ENCODE data around the gene PRKCB.

Gene PRKCB

DNA sequence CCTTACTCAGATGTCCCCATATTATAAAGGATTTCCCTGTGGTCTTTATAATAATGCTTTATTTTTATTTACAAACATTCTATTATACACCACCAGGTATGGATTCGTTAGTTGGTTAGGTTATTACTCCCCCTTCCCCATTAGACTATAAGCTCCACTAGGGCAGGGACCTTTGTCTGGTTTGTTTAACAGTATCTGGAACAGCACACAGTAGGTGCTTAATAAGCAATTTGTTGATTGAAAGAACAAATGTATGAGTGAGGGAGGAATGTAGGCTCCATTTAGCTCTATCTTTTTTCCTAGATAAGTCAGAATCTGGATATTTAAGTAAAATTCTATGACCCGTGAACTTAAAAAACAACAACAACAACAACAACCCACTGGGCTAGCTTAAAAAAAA is 2.3 kb upstream of the PRKCB start:
- TF ChIP-seq, protein P1, sequence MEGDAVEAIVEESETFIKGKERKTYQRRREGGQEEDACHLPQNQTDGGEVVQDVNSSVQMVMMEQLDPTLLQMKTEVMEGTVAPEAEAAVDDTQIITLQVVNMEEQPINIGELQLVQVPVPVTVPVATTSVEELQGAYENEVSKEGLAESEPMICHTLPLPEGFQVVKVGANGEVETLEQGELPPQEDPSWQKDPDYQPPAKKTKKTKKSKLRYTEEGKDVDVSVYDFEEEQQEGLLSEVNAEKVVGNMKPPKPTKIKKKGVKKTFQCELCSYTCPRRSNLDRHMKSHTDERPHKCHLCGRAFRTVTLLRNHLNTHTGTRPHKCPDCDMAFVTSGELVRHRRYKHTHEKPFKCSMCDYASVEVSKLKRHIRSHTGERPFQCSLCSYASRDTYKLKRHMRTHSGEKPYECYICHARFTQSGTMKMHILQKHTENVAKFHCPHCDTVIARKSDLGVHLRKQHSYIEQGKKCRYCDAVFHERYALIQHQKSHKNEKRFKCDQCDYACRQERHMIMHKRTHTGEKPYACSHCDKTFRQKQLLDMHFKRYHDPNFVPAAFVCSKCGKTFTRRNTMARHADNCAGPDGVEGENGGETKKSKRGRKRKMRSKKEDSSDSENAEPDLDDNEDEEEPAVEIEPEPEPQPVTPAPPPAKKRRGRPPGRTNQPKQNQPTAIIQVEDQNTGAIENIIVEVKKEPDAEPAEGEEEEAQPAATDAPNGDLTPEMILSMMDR (IDR thresholded peaks at IDR 0.05; ENCODE audit: control insufficient read depth, insufficient read depth, low read depth, low read length, missing control alignments), result no peak
- DNase-seq (ENCODE audit: low read depth), result no peak
- H3K4me3 ChIP-seq (ENCODE audit: control insufficient read depth, low read depth, low read length), result no peak overlapping the region

DNA sequence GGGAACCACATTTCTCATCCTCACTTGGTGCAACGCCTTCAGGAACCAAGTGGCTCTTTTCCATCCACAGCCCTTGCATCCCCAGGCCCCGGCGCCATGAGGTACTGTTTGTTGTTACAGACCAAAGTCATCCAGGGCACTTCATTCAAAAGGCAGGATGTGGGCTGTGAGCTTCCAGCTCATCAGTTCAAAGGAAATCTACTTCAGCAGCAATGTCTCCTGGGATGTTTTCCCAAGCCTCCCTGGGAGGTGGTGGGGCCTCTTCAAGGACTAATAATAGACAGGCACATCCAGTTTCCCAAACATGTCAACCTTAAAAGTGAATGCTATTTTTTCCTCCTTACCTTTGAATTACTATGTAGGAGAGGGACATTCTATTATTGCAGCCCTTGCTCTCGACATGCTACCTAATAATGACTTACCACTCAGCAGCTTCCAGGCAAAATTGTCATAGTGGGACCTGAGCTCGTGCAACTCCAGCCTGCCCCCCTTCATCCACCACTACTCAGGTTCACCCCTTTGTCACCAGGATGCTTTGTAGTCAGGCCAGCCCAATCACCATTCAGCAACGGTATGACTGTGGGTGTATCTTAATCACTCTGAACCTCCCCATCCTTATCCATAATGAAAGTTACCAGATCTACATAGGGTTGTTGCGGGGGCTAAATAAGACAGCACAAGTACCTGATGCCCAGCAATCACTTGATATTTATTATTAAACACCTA is 1.7 kb upstream of the PRKCB start:
- TF ChIP-seq, protein P1 (IDR thresholded peaks at IDR 0.05; ENCODE audit: control insufficient read depth, insufficient read depth, low read depth, low read length, missing control alignments), result no peak
- no peak overlapping the region for H3K4me3 ChIP-seq (ENCODE audit: control insufficient read depth, low read depth, low read length)
- DNase-seq (ENCODE audit: low read depth), result no peak

DNA sequence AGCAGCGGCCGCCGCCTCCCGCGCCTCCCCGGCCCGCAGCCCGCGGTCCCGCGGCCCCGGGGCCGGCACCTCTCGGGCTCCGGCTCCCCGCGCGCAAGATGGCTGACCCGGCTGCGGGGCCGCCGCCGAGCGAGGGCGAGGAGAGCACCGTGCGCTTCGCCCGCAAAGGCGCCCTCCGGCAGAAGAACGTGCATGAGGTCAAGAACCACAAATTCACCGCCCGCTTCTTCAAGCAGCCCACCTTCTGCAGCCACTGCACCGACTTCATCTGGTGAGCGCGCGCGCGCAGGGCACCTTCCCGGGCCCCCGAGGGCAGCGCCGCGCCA is 258 bp downstream of the PRKCB start:
- H3K4me3 ChIP-seq (ENCODE audit: control insufficient read depth, low read depth, low read length), result no peak overlapping the region
- no peak for DNase-seq (ENCODE audit: low read depth)
- TF ChIP-seq, protein P1 (IDR thresholded peaks at IDR 0.05; ENCODE audit: control insufficient read depth, insufficient read depth, low read depth, low read length, missing control alignments), result no peak

DNA sequence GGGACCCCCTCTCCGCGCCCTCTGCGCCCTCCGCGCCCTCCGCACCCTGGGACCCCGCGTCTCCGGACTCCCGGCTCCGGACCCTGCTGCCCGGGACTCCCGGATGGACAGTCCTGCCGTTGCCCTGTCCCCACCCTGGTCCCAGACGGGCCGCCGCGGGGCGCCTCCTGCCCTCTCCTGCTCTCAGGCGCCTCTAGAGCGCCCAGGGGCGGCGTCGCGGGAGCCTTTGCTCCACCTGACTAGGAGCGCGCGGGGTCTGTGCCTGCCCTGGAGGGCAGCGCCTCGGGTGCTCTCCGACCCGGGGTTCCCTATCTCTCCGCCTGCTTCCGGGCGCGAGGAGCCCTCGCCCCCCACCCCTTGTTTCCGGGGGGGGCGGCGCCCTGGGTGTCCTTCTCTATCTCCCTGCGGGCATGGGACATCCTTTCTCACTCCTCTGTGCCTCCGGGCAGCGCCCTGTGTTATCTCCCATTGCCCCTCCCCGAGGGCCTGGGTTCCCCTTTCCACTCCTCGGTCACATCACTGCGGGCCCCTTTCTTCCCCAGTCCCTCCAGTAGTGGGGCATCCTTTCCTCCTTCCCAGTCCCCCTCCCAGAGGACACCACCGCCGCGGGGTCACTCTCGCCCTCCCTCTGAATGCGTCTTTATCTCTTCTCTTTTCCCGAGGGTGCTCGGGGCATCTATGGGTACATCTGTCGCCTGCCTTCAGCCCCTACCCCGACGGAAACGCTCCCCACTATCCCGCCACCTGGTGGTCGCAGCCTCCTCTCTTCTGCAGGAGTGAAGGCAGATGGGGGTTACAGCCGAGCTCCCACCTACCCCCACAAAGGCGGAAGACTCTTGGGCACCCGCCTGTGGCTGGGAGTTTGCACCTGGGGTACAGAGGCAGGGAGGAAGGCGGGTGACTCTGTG is 875 bp downstream of the PRKCB start:
- TF ChIP-seq, protein P1 (IDR thresholded peaks at IDR 0.05; ENCODE audit: control insufficient read depth, insufficient read depth, low read depth, low read length, missing control alignments), result no peak
- H3K4me3 ChIP-seq (ENCODE audit: control insufficient read depth, low read depth, low read length), result no peak overlapping the region
- DNase-seq (ENCODE audit: low read depth), result no peak

DNA sequence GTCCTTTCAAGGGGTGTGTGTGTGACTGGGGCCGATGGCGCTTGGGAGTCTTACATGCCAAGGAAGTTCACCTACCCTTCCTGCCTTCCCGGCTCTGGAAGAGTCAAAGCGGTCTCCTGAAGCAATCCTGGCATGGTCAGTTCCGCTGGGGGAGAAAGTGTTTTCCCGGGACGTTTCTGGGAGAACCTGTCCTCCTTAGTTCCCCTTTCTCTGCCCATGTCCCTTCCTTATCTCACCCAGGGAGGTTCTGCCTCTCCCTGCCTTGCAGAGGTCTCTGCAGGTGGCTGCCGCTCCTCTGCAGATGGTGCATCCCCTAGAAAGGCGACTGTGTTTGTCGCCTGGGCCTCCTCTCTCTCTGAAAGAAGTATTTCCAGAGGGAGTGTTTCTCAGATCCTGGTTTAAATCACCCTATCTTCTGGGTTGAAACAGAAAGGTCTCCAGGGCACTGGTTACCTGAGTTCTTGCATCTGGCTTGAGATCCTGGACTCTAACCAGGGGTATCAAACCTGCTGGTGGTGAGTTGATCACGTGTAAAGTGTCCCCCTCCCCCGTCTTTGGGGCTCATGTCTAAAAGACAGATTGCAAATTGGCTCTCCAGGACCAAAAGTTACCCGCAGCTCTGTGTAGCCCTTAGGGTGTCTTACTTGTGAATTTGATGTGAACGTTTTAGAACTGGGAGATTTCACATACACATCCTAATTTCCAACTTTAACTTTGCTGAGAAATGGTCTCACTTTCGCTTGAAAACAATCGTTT is 1.9 kb downstream of the PRKCB start:
- DNase-seq (ENCODE audit: low read depth), result no peak
- H3K4me3 ChIP-seq (ENCODE audit: control insufficient read depth, low read depth, low read length), result no peak overlapping the region
- TF ChIP-seq, protein P1 (IDR thresholded peaks at IDR 0.05; ENCODE audit: control insufficient read depth, insufficient read depth, low read depth, low read length, missing control alignments), result no peak

DNA sequence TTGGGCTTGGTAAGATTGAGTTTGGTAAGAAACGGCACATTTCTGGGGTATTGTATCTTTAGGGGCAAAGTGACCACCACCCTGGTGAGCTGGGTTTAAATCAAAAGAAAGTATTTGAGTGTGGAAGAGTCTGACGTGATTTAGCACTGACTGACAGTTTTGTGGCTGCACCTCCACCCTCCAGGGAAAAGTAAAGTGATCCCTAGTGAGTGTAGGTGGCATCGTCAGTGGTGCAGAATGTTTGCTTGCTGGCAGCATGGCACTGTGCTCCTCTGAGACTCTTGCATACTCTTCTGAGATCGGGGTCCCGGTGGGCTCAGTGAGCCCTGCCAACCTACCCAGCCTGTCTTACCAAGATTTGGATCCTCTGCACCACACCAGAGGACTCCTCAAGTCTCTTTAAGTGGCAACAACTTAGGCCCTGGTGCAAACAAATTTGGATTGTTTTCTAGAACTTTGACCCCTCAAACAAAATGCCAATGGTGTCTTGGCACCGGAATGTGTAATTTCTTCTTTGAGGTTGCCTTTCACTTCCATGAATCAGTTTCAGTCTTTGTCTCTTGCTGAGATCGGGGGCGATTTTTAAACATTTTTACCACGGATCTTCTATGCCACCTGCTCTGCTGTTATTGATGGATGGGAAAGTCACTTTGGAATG is 2.8 kb downstream of the PRKCB start:
- DNase-seq (ENCODE audit: low read depth), result no peak

More for the DNA sequence above, 2.8 kb downstream of the PRKCB start:
- H3K4me3 ChIP-seq (ENCODE audit: control insufficient read depth, low read depth, low read length), result no peak overlapping the region
- TF ChIP-seq, protein P1 (IDR thresholded peaks at IDR 0.05; ENCODE audit: control insufficient read depth, insufficient read depth, low read depth, low read length, missing control alignments), result no peak
